ENCODE results near the gene LAP3.
A peak's percentile ranks its signal among the peaks of the same experiment; 100 is the strongest.

The LAP3 gene

GRCh38 chr4:17589355-17589754 lies 12.4 kb downstream of the LAP3 start:
- no peak overlapping the region for H3K4me3 ChIP-seq (replicated peaks; ENCODE audit: low read depth, low read length)
- no peak for DNase-seq (ENCODE audit: low read depth)
- TF ChIP-seq, protein P1, sequence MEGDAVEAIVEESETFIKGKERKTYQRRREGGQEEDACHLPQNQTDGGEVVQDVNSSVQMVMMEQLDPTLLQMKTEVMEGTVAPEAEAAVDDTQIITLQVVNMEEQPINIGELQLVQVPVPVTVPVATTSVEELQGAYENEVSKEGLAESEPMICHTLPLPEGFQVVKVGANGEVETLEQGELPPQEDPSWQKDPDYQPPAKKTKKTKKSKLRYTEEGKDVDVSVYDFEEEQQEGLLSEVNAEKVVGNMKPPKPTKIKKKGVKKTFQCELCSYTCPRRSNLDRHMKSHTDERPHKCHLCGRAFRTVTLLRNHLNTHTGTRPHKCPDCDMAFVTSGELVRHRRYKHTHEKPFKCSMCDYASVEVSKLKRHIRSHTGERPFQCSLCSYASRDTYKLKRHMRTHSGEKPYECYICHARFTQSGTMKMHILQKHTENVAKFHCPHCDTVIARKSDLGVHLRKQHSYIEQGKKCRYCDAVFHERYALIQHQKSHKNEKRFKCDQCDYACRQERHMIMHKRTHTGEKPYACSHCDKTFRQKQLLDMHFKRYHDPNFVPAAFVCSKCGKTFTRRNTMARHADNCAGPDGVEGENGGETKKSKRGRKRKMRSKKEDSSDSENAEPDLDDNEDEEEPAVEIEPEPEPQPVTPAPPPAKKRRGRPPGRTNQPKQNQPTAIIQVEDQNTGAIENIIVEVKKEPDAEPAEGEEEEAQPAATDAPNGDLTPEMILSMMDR (IDR thresholded peaks at IDR 0.05; ENCODE audit: low read length, missing control alignments): no peak

- no peak for DNase-seq (ENCODE audit: low read depth)
- H3K4me3 ChIP-seq (replicated peaks; ENCODE audit: low read depth, low read length): no peak overlapping the region
- TF ChIP-seq, protein P1 (IDR thresholded peaks at IDR 0.05; ENCODE audit: low read length, missing control alignments): no peak
These were observed 18.5 kb downstream of the LAP3 start for GRCh38 chr4:17595471-17596005.

- peak; percentile 21 for DNase-seq (ENCODE audit: low read depth)
- no peak overlapping the region for H3K4me3 ChIP-seq (replicated peaks; ENCODE audit: low read depth, low read length)
- TF ChIP-seq, protein P1 (IDR thresholded peaks at IDR 0.05; ENCODE audit: low read length, missing control alignments): peak; percentile 35
These were observed 20.5 kb downstream of the LAP3 start for GRCh38 chr4:17597517-17597916.

GRCh38 chr4:17599826-17600225 lies 22.8 kb downstream of the LAP3 start:
- TF ChIP-seq, protein P1 (IDR thresholded peaks at IDR 0.05; ENCODE audit: low read length, missing control alignments): no peak
- no peak for DNase-seq (ENCODE audit: low read depth)
- no peak overlapping the region for H3K4me3 ChIP-seq (replicated peaks; ENCODE audit: low read depth, low read length)

DNA sequence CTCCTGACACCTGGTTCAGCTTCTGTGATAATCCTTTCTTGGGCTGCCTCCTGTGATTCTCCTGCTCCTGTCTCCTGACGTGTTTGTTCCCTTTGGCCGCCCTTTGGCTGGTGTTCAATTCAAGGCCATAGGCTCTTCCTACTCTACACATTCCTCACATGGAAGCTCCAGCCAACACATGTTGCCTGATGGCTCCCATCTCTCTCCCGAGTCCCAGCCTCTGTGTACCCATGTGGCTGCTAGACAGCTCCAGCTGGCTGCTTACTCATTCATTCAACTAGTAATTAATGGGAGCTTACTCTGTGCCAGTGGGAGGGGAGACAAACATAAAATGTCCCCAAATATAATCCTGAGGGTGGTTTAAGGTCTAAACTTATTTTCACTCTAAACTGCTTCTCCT lies 28.2 kb downstream of the LAP3 start:
- TF ChIP-seq, protein P1 (IDR thresholded peaks at IDR 0.05; ENCODE audit: low read length, missing control alignments): no peak
- DNase-seq (ENCODE audit: low read depth): no peak
- H3K4me3 ChIP-seq (replicated peaks; ENCODE audit: low read depth, low read length): no peak overlapping the region

GRCh38 chr4:17613761-17614415 lies 36.9 kb downstream of the LAP3 start:
- H3K4me3 ChIP-seq (replicated peaks; ENCODE audit: low read depth, low read length): peak overlapping the region; percentile 86
- TF ChIP-seq, protein P1 (IDR thresholded peaks at IDR 0.05; ENCODE audit: low read length, missing control alignments): no peak
- peak; percentile 71 for DNase-seq (ENCODE audit: low read depth)
